Bronchial epithelial cell (primary cell): ENCODE results near the gene CAMTA1. TPM values are rescaled to one million over a fixed set of nuclear protein-coding genes. Genes with fewer than 3 reads are reported as not detected.

Source experiments
- DNase-seq: peaks from one replicate; pipeline ENCODE4 v3.0.0-alpha.2; 2010; ENCODE audit warnings: low read depth
- FAIRE-seq: peaks from 2 replicates; lab custom pipeline; 2011; peaks lifted over from hg19 to GRCh38; lab: Jason Lieb, UNC
- H3K27me3 ChIP-seq: 2 replicates; pipeline ENCODE4 v1.5.1; 2011; ENCODE audit warnings: low read length; ENCODE audit not compliant: control insufficient read depth, insufficient read depth
- H3K36me3 ChIP-seq: 2 replicates; pipeline ENCODE4 v1.5.1; 2011; ENCODE audit warnings: low read length; ENCODE audit not compliant: control insufficient read depth, insufficient read depth
- H3K4me3 ChIP-seq: 2 replicates; pipeline ENCODE4 v1.5.1; 2011; ENCODE audit warnings: mild to moderate bottlenecking, low read depth, low read length, control low read depth
- CTCF ChIP-seq: IDR thresholded peaks from 2 replicates; pipeline ENCODE4 v1.5.1; 2011; ENCODE audit warnings: mild to moderate bottlenecking, moderate library complexity, low read length, control low read depth, inconsistent platforms; ENCODE audit not compliant: insufficient read depth, severe bottlenecking
- total RNA-seq: library from RNA; depleted of rRNA; stranded (reverse); fragments of >200 nt; gene quantifications from 2 replicates; pipeline ENCODE4 v1.2.1, GENCODE V29; 2014

CAMTA1 gene
- total RNA-seq, 1 donor from 2014 or later, result 68.2 TPM

- FAIRE-seq (no peak), DNase-seq (no peak)
- Histone ChIP-seq H3K4me3 (no peak overlapping the region), H3K36me3 (no peaks in the 10 kb centered on the region), H3K27me3 (peaks cover 2% of the 10 kb centered on the region)
- no peak for TF ChIP-seq CTCF
Measured at GRCh38 chr1:7657287-7658016, 872.2 kb downstream of the CAMTA1 start.

- Histone ChIP-seq H3K27me3 (peaks cover 2% of the 10 kb centered on the region), H3K36me3 (no peaks in the 10 kb centered on the region), H3K4me3 (no peak overlapping the region)
- TF ChIP-seq CTCF, result no peak
- FAIRE-seq (no peak), DNase-seq (no peak)
Measured at GRCh38 chr1:7658099-7658498, 872.8 kb downstream of the CAMTA1 start.

- no peak for DNase-seq
- Histone ChIP-seq H3K4me3 (no peak overlapping the region), H3K36me3 (no peaks in the 10 kb centered on the region), H3K27me3 (peaks cover 2% of the 10 kb centered on the region)
- peak; percentile 43 for FAIRE-seq
- no peak for TF ChIP-seq CTCF
Measured at GRCh38 chr1:7659514-7659913, 874.3 kb downstream of the CAMTA1 start.

GRCh38 chr1:7663451-7664146, 878.3 kb downstream of the CAMTA1 start:
- Histone ChIP-seq H3K36me3 (no peaks in the 10 kb centered on the region), H3K4me3 (no peak overlapping the region), H3K27me3 (peaks cover 2% of the 10 kb centered on the region)
- DNase-seq (no peak), FAIRE-seq (no peak)
- no peak for TF ChIP-seq CTCF

GRCh38 chr1:7664147-7664892, 879.1 kb downstream of the CAMTA1 start:
- H3K4me3 ChIP-seq, result no peak overlapping the region
- no peak for TF ChIP-seq CTCF
- H3K27me3 ChIP-seq, result peaks cover 2% of the 10 kb centered on the region
- FAIRE-seq (no peak), DNase-seq (no peak)
- H3K36me3 ChIP-seq, result no peaks in the 10 kb centered on the region
